ENCODE data around the gene VLDLR. TPM values are rescaled to one million over a fixed set of nuclear protein-coding genes. Genes with fewer than 3 reads are reported as not detected.

The VLDLR gene
- total RNA-seq, 1 experiment from 2014 or later, result 4.5 TPM

- H3K4me1 ChIP-seq (ENCODE audit: insufficient read depth, low read length, poor library complexity, severe bottlenecking), result no peaks in the 10 kb centered on the region
- no TSS peak for BruUV-seq (replicated peaks)
- no peak for TF ChIP-seq EZH2 (IDR thresholded peaks at IDR 0.05; ENCODE audit: borderline replicate concordance, low read depth, low read length, poor library complexity, severe bottlenecking)
- no peak for TF ChIP-seq CTCF (conservative IDR thresholded peaks at IDR 0.05; ENCODE audit: low read depth, low read length)
- CTCF ChIA-PET, result no interaction called here
- H3K36me3 ChIP-seq (ENCODE audit: insufficient read depth, low read length, poor library complexity, severe bottlenecking), result no peaks in the 10 kb centered on the region
- DNase-seq (ENCODE audit: low spot score), result no peak
- POLR2A ChIA-PET (ENCODE audit: low non-redundant PET), result no interaction called here
- no peak overlapping the region for H3K4me3 ChIP-seq (ENCODE audit: low read depth, low read length, poor library complexity, severe bottlenecking)
- intact Hi-C loops (cut with micrococcal nuclease; ENCODE audit: unreplicated experiment), result no loop called here
- H3K27me3 ChIP-seq (replicated peaks; ENCODE audit: insufficient read depth, low read depth, low read length, poor library complexity), result no peaks in the 10 kb centered on the region
- no peak overlapping the region for H3K27ac ChIP-seq (ENCODE audit: low read depth, low read length, poor library complexity, severe bottlenecking)
- H3K9me3 ChIP-seq (ENCODE audit: low read depth, low read length, poor library complexity, severe bottlenecking), result no peaks in the 10 kb centered on the region
Observed at GRCh38 chr9:2681981-2682380, 60.4 kb downstream of the VLDLR start.

- intact Hi-C loops (cut with micrococcal nuclease; ENCODE audit: unreplicated experiment), result no loop called here
- no peak for TF ChIP-seq EZH2 (IDR thresholded peaks at IDR 0.05; ENCODE audit: borderline replicate concordance, low read depth, low read length, poor library complexity, severe bottlenecking)
- no peak for TF ChIP-seq CTCF (conservative IDR thresholded peaks at IDR 0.05; ENCODE audit: low read depth, low read length)
- no TSS peak for BruUV-seq (replicated peaks)
- DNase-seq (ENCODE audit: low spot score), result no peak
- Histone ChIP-seq H3K9me3 (ENCODE audit: low read depth, low read length, poor library complexity, severe bottlenecking) (no peaks in the 10 kb centered on the region), H3K27me3 (replicated peaks; ENCODE audit: insufficient read depth, low read depth, low read length, poor library complexity) (no peaks in the 10 kb centered on the region), H3K4me1 (ENCODE audit: insufficient read depth, low read length, poor library complexity, severe bottlenecking) (no peaks in the 10 kb centered on the region), H3K27ac (ENCODE audit: low read depth, low read length, poor library complexity, severe bottlenecking) (no peak overlapping the region), H3K4me3 (ENCODE audit: low read depth, low read length, poor library complexity, severe bottlenecking) (no peak overlapping the region), H3K36me3 (ENCODE audit: insufficient read depth, low read length, poor library complexity, severe bottlenecking) (no peaks in the 10 kb centered on the region)
- ChIA-PET CTCF (no interaction called here), POLR2A (ENCODE audit: low non-redundant PET) (no interaction called here)
Observed at GRCh38 chr9:2686911-2687310, 65.3 kb downstream of the VLDLR start.

- TF ChIP-seq CTCF (conservative IDR thresholded peaks at IDR 0.05; ENCODE audit: low read depth, low read length), result no peak
- TF ChIP-seq EZH2 (IDR thresholded peaks at IDR 0.05; ENCODE audit: borderline replicate concordance, low read depth, low read length, poor library complexity, severe bottlenecking), result no peak
- ChIA-PET CTCF (interaction anchor here (0.8 kb wide), 1 partner anchor 39 kb away, joined by 3 read pairs; no protein-coding TSS in a partner anchor), POLR2A (ENCODE audit: low non-redundant PET) (no interaction called here)
- no peaks in the 10 kb centered on the region for H3K4me1 ChIP-seq (ENCODE audit: insufficient read depth, low read length, poor library complexity, severe bottlenecking)
- no peak overlapping the region for H3K27ac ChIP-seq (ENCODE audit: low read depth, low read length, poor library complexity, severe bottlenecking)
- H3K27me3 ChIP-seq (replicated peaks; ENCODE audit: insufficient read depth, low read depth, low read length, poor library complexity), result no peaks in the 10 kb centered on the region
- H3K4me3 ChIP-seq (ENCODE audit: low read depth, low read length, poor library complexity, severe bottlenecking), result no peak overlapping the region
- intact Hi-C loops (cut with micrococcal nuclease; ENCODE audit: unreplicated experiment), result no loop called here
- DNase-seq (ENCODE audit: low spot score), result no peak
- no TSS peak for BruUV-seq (replicated peaks)
- no peaks in the 10 kb centered on the region for H3K9me3 ChIP-seq (ENCODE audit: low read depth, low read length, poor library complexity, severe bottlenecking)
- no peaks in the 10 kb centered on the region for H3K36me3 ChIP-seq (ENCODE audit: insufficient read depth, low read length, poor library complexity, severe bottlenecking)
Observed at GRCh38 chr9:2688636-2689035, 67.0 kb downstream of the VLDLR start.
